GM12878 (cell line): ENCODE results near the gene AANAT. TPM values are rescaled to one million over a fixed set of nuclear protein-coding genes. Genes with fewer than 3 reads are reported as not detected.

Source experiments
- ATAC-seq: fragments of 200-7000 bp; cut with Tn5 transposase; 3 replicates; pipeline ENCODE4 v1.9.1; 2020; ENCODE audit warnings: mild to moderate bottlenecking, moderate library complexity
- BruUV-seq: library from RNA; stranded (reverse); fragments of 400-500 nt; replicated peaks from 2 replicates; lab custom pipeline; 2021; lab: Mats Ljungman, UMichigan
- CTCF ChIA-PET: fragments of 300-600 bp; sonication (Branson Sonifier 250); formaldehyde crosslinking; extraction: SDS; loops from one replicate; lab custom pipeline; 2021; ENCODE audit warnings: inconsistent platforms; lab: Yijun Ruan, JAX
- POLR2A ChIA-PET: fragments of 350-600 bp; formaldehyde crosslinking; extraction: SDS; loops from one replicate; lab custom pipeline; 2021; ENCODE audit warnings: inconsistent platforms; lab: Charles Lee
- RAD21 ChIA-PET: fragments of 300-600 bp; sonication (Branson Sonifier 250); formaldehyde crosslinking; loops from one replicate; lab custom pipeline; 2023; ENCODE audit warnings: antibody characterized with exemption; ENCODE audit not compliant: unreplicated experiment; lab: Charles Lee
- SMC1A ChIA-PET: fragments of 300-600 bp; sonication (Branson Sonifier 250); formaldehyde crosslinking; loops from one replicate; lab custom pipeline; 2023; ENCODE audit not compliant: unreplicated experiment, uncharacterized antibody; lab: Charles Lee
- DNase-seq: peaks from one replicate; pipeline ENCODE4 v3.0.0-alpha.2; 2011; ENCODE audit warnings: low read depth, low spot score
- FAIRE-seq: peaks from 3 replicates; lab custom pipeline; 2011; peaks lifted over from hg19 to GRCh38; lab: Jason Lieb, UNC
- H2AFZ ChIP-seq: 2 replicates; pipeline ENCODE4 v1.6.0; 2011; ENCODE audit warnings: low read depth, low read length, control low read depth; ENCODE audit not compliant: control insufficient read depth
- H3K27ac ChIP-seq: 2 replicates; pipeline ENCODE4 v1.5.1; 2011; ENCODE audit warnings: control low read depth; ENCODE audit not compliant: control insufficient read depth, insufficient read depth
- H3K27me3 ChIP-seq, 2 experiments: replicated peaks in 1 of 2; 2 replicates each; pipeline versions ENCODE4 v1.6.0 to v1.6.1; 2011; ENCODE audit warnings: low read length in 1 of 2; ENCODE audit not compliant: control insufficient read depth in 2 of 2, insufficient read depth in 2 of 2
- H3K36me3 ChIP-seq, 2 experiments: 2 replicates each; pipeline ENCODE4 v1.5.1; 2011; ENCODE audit warnings: low read length in 1 of 2; ENCODE audit not compliant: control insufficient read depth in 2 of 2, insufficient read depth in 2 of 2
- H3K4me1 ChIP-seq: 2 replicates; pipeline ENCODE4 v1.6.1; 2011; ENCODE audit warnings: mild to moderate bottlenecking, low read length, moderate library complexity, mixed read lengths; ENCODE audit not compliant: control insufficient read depth, insufficient read depth
- H3K4me2 ChIP-seq: 2 replicates; pipeline ENCODE4 v1.6.0; 2011; ENCODE audit warnings: control low read depth; ENCODE audit not compliant: control insufficient read depth, insufficient read depth
- H3K4me3 ChIP-seq: fragments of 200-600 bp; sonication (generic); 2 replicates; pipeline ENCODE4 v1.5.1; 2016
- H3K79me2 ChIP-seq: 2 replicates; pipeline ENCODE4 v1.6.0; 2011; ENCODE audit warnings: low read length; ENCODE audit not compliant: control insufficient read depth, insufficient read depth
- H3K9ac ChIP-seq: 2 replicates; pipeline ENCODE4 v1.8.0; 2011; ENCODE audit warnings: low read length, control low read depth, mixed read lengths; ENCODE audit not compliant: control insufficient read depth, insufficient read depth
- H3K9me3 ChIP-seq: replicated peaks from 3 replicates; pipeline ENCODE4 v1.5.1; 2011; ENCODE audit warnings: mild to moderate bottlenecking, low read length; ENCODE audit not compliant: control insufficient read depth, insufficient read depth
- H4K20me1 ChIP-seq: 2 replicates; pipeline ENCODE4 v1.6.0; 2011; ENCODE audit not compliant: control insufficient read depth, insufficient read depth
- CTCF ChIP-seq, 3 experiments: IDR thresholded peaks in 2 of 3; conservative IDR thresholded peaks in 1 of 3; 2 replicates each; pipeline ENCODE4 v1.5.1; 2011; ENCODE audit warnings: low read depth in 3 of 3, low read length in 3 of 3, mild to moderate bottlenecking in 3 of 3, control low read depth in 2 of 3, moderate library complexity in 2 of 3, inconsistent platforms in 1 of 3, mixed read lengths in 1 of 3; ENCODE audit not compliant: control insufficient read depth in 2 of 3, insufficient read depth in 1 of 3; ENCODE audit errors: extremely low read depth in 1 of 3
- NR2C2 ChIP-seq: IDR thresholded peaks from 2 replicates; pipeline ENCODE4 v1.6.1; 2011; ENCODE audit warnings: borderline replicate concordance, low read depth; ENCODE audit not compliant: control insufficient read depth, insufficient read length
- WGBS: methylation state at CpG from one replicate; pipeline ENCODE4 v1.1.6; 2016; ENCODE audit warnings: low lambda C conversion rate; ENCODE audit not compliant: insufficient replicate concordance, insufficient coverage; ENCODE audit errors: missing lambda C conversion rate; 5-methylcytosine and 5-hydroxymethylcytosine counted together
- in situ Hi-C: fragments of 300-500 bp; cut with MboI; formaldehyde crosslinking; loops from 9 replicates; pipeline ENCODE4 v1.14.3; 2018; ENCODE audit warnings: mixed read lengths
- intact Hi-C: fragments of 100-400 bp; cut with micrococcal nuclease; formaldehyde crosslinking; loops from one replicate; pipeline ENCODE4 v1.14.2; 2022; ENCODE audit not compliant: unreplicated experiment
- polyA plus RNA-seq, 11 experiments: library from polyadenylated mRNA; depleted of rRNA in 4 of 11; unstranded in 6 of 11; stranded (reverse) in 5 of 11; fragments of >200 nt; fragmentation: Nextera tagmentation in 4 of 11; fragmentation: Illumina TruSeq in 1 of 11; extraction: Ambion mirVana in 4 of 11; extraction: Trizol in 1 of 11; gene quantifications; 1 replicate in 1 of 11; 2 replicates in 10 of 11; pipeline versions ENCODE4 v1.2.1 to v1.2.3, GENCODE V29; 2011 to 2016; ENCODE audit warnings: inconsistent platforms in 2 of 11, missing spikeins in 2 of 11, low read depth in 1 of 11
- total RNA-seq, 4 experiments: library from RNA; depleted of rRNA in 3 of 4; stranded (reverse); fragments of >200 nt in 3 of 4; fragmentation: Illumina TruSeq in 1 of 4; extraction: Trizol in 1 of 4; gene quantifications; 2 replicates each; pipeline versions ENCODE4 v1.2.1 to v1.2.3, GENCODE V29; 2013 to 2021

AANAT gene
- total and polyA plus RNA-seq, 10 of the 15 experiments (the other 5 are each of a cell fraction or from before 2014, with no cell fraction given) = 0.23 TPM; not detected in 9

GRCh38 chr17:76504117-76504516, 36.7 kb downstream of the AANAT start:
- ChIA-PET SMC1A (interaction anchor here (1.4 to 8.7 kb wide), 6 partner anchors 19 to 106 kb away, joined by 3 to 115 read pairs (median 12); partner anchors contain the start of gene AANAT), CTCF (interaction anchor here (0.6 to 8.9 kb wide), 11 partner anchors 12 to 100 kb away, joined by 3 to 186 read pairs (median 5); partner anchors contain the start of gene AANAT), POLR2A (interaction anchor here (0.6 to 9.0 kb wide), 5 partner anchors 11 to 535 kb away, joined by 3 to 101 read pairs (median 4); no protein-coding TSS in a partner anchor), RAD21 (interaction anchor here (0.6 to 5.4 kb wide), 5 partner anchors 12 to 48 kb away, joined by 3 to 37 read pairs (median 5); partner anchors contain the start of gene AANAT)
- no peaks in the 10 kb centered on the region for H3K36me3 ChIP-seq
- no peak for FAIRE-seq
- H3K4me2 ChIP-seq = no peak overlapping the region
- H4K20me1 ChIP-seq = no peaks in the 10 kb centered on the region
- in situ Hi-C loops (no loop called here), intact Hi-C loops (no loop called here)
- H3K4me1 ChIP-seq = peaks cover 22% of the 10 kb centered on the region
- 53% methylated on average over 7 of the region's 7 CpGs for WGBS
- peak overlapping the region; percentile 15; the same call in 1 of the 2 replicates for H2AFZ ChIP-seq
- no peak overlapping the region for H3K27ac ChIP-seq
- H3K27me3 ChIP-seq = no peaks in the 10 kb centered on the region; a peak in 1 of 4 replicates
- ATAC-seq = no peak
- no peak for DNase-seq
- H3K4me3 ChIP-seq = no peak overlapping the region
- no peak overlapping the region for H3K9ac ChIP-seq
- no TSS peak for BruUV-seq
- TF ChIP-seq CTCF (IDR thresholded peaks at IDR 0.05 in 2 of 3, conservative IDR thresholded peaks at IDR 0.05 in 1 of 3; ENCODE audit: control insufficient read depth in 2 of 3, extremely low read depth in 1 of 3, insufficient read depth in 1 of 3, low read depth in 3 of 3, low read length in 3 of 3) = peak; percentile 23 to 52 (median 28); a peak in 5 of 6 replicates
- no peak for TF ChIP-seq NR2C2
- H3K79me2 ChIP-seq = peaks cover 21% of the 10 kb centered on the region
- H3K9me3 ChIP-seq = no peaks in the 10 kb centered on the region
